MM.1S (cell line): Measurements from ENCODE around the gene DBF4B.
"Not testable (repeated sequence)": the region's sequence is repeated elsewhere in the genome, so short reads cannot be mapped to it uniquely, and the experiment has no call there.

Source experiments
- DNase-seq: peaks from one replicate; pipeline ENCODE4 v3.0.0-alpha.2; 2015
- H2AFZ ChIP-seq: fragments of 300-600 bp; sonication (generic); 2 replicates; pipeline ENCODE4 v1.6.0; 2016; ENCODE audit warnings: antibody characterized with exemption, low read length
- H3F3A ChIP-seq: fragments of 300-600 bp; sonication (generic); 2 replicates; pipeline ENCODE4 v1.6.1; 2016; ENCODE audit warnings: mild to moderate bottlenecking, antibody characterized with exemption, low read length, moderate library complexity, mixed read lengths; ENCODE audit not compliant: insufficient read depth
- H3K27ac ChIP-seq: fragments of 300-600 bp; sonication (generic); 2 replicates; pipeline ENCODE4 v1.5.1; 2016; ENCODE audit warnings: mild to moderate bottlenecking, low read length
- H3K27me3 ChIP-seq: fragments of 300-600 bp; sonication (generic); replicated peaks from 2 replicates; pipeline ENCODE4 v1.6.0; 2016; ENCODE audit warnings: low read length; ENCODE audit not compliant: insufficient read depth
- H3K36me3 ChIP-seq: fragments of 300-600 bp; sonication (generic); replicated peaks from 2 replicates; pipeline ENCODE4 v1.6.1; 2016; ENCODE audit warnings: mild to moderate bottlenecking, low read length, mixed read lengths; ENCODE audit not compliant: insufficient read depth
- H3K4me1 ChIP-seq: fragments of 300-600 bp; sonication (generic); 2 replicates; pipeline ENCODE4 v1.6.1; 2016; ENCODE audit warnings: low read length, mixed read lengths
- H3K4me2 ChIP-seq: fragments of 300-600 bp; sonication (generic); 2 replicates; pipeline ENCODE4 v1.6.0; 2016; ENCODE audit warnings: low read depth, low read length
- H3K4me3 ChIP-seq: fragments of 300-600 bp; sonication (generic); 2 replicates; pipeline ENCODE4 v1.5.1; 2016; ENCODE audit warnings: low read length, mixed read lengths
- H3K79me2 ChIP-seq: fragments of 300-600 bp; sonication (generic); 2 replicates; pipeline ENCODE4 v1.6.1; 2016; ENCODE audit warnings: mixed run types, low read length, mixed read lengths
- H3K9ac ChIP-seq: fragments of 300-600 bp; sonication (generic); 2 replicates; pipeline ENCODE4 v1.6.1; 2016; ENCODE audit warnings: low read length, mixed read lengths
- H3K9me2 ChIP-seq: fragments of 300-600 bp; sonication (generic); replicated peaks from 2 replicates; pipeline ENCODE4 v1.6.1; 2016; ENCODE audit warnings: mild to moderate bottlenecking, low read length, mixed read lengths; ENCODE audit not compliant: insufficient read depth
- H3K9me3 ChIP-seq: fragments of 300-600 bp; sonication (generic); replicated peaks from 2 replicates; pipeline ENCODE4 v1.6.1; 2016; ENCODE audit warnings: mild to moderate bottlenecking, low read length, mixed read lengths; ENCODE audit not compliant: insufficient read depth
- H4K20me1 ChIP-seq: fragments of 300-600 bp; sonication (generic); 2 replicates; pipeline ENCODE4 v1.6.1; 2016; ENCODE audit warnings: mild to moderate bottlenecking, low read length, moderate library complexity, mixed read lengths; ENCODE audit not compliant: insufficient read depth
- CTCF ChIP-seq: fragments of 300-600 bp; sonication (generic); IDR thresholded peaks from 2 replicates; pipeline ENCODE4 v1.5.1; 2016; ENCODE audit warnings: antibody characterized with exemption, low read length, mixed read lengths
- EZH2 ChIP-seq: fragments of 300-600 bp; sonication (generic); optimal IDR thresholded peaks from 2 replicates; pipeline ENCODE3; 2017; ENCODE audit warnings: low read depth, mild to moderate bottlenecking, antibody characterized with exemption, low read length, mixed read lengths
- EZH2phosphoT487 ChIP-seq: fragments of 300-600 bp; sonication (generic); IDR thresholded peaks from 2 replicates; pipeline ENCODE4 v1.6.1; 2018; ENCODE audit warnings: antibody characterized with exemption, low read length

The DBF4B gene

DNA sequence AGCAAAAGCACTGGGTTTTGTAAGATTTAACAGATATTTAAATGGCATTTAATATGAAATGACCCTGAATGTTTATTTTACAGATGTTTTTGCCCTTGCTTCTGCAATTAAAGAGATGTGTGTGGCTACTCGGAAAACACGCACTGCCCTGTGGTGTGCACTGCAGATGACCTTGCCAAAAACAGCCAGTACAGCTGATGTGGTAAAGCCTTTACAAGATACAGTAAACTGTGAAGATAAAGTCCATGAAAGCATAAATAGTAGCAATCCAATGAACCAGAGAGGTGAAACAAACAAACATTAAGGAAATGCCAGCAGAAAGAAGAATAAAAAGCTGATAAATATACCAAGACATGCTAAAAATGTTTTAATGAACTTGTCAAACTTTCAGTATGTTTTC, 34.6 kb upstream of the DBF4B start:
- Histone ChIP-seq H3F3A (no peaks in the 10 kb centered on the region), H4K20me1 (no peaks in the 10 kb centered on the region), H3K9ac (no peak overlapping the region), H3K4me2 (no peak overlapping the region), H3K9me2 (no peaks in the 10 kb centered on the region), H3K4me3 (no peak overlapping the region), H3K27me3 (no peaks in the 10 kb centered on the region), H3K9me3 (no peaks in the 10 kb centered on the region), H3K4me1 (no peaks in the 10 kb centered on the region), H3K36me3 (no peaks in the 10 kb centered on the region; the same call in 1 of the 2 replicates), H3K79me2 (no peaks in the 10 kb centered on the region), H3K27ac (no peak overlapping the region), H2AFZ (no peak overlapping the region)
- no peak for TF ChIP-seq EZH2phosphoT487
- no peak for TF ChIP-seq CTCF
- TF ChIP-seq EZH2: no peak
- no peak for DNase-seq

DNA sequence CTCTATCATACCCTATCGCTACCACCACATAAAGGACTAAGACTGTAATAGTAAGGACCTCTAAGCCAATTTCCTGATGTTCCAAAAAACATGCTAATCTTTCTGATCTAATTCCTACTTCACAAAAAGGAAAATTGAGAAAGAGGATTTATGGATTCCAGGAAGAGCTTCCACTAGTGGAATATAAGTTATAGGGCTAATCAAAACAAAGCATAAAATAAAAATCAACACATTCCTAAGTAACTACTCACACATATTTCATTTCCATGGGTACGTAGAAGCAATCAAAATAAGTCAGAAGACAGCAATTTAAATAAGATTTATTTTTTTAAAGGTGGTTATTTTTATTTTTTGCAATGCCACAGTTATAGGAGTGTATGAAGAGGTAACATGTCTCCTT, 31.3 kb upstream of the DBF4B start:
- DNase-seq: no peak
- Histone ChIP-seq H3K79me2 (no peaks in the 10 kb centered on the region), H3K27ac (no peak overlapping the region), H3K4me1 (no peaks in the 10 kb centered on the region), H3K9ac (no peak overlapping the region), H3K4me3 (no peak overlapping the region), H3K9me2 (no peaks in the 10 kb centered on the region), H3K4me2 (no peak overlapping the region), H2AFZ (no peak overlapping the region), H3K36me3 (no peaks in the 10 kb centered on the region; the same call in 1 of the 2 replicates), H3K9me3 (no peaks in the 10 kb centered on the region), H3F3A (no peaks in the 10 kb centered on the region), H4K20me1 (no peaks in the 10 kb centered on the region), H3K27me3 (no peaks in the 10 kb centered on the region)
- TF ChIP-seq EZH2 (no peak), EZH2phosphoT487 (no peak), CTCF (no peak)

GRCh38 chr17:44683303-44683702, 25.2 kb upstream of the DBF4B start:
- not testable (repeated sequence) for H3K36me3 ChIP-seq, H3K9ac ChIP-seq, H3K4me1 ChIP-seq, H3K9me2 ChIP-seq, H4K20me1 ChIP-seq, H3K4me3 ChIP-seq, H3K27me3 ChIP-seq, H2AFZ ChIP-seq, DNase-seq, H3K4me2 ChIP-seq, H3K27ac ChIP-seq, H3F3A ChIP-seq, H3K9me3 ChIP-seq
- H3K79me2 ChIP-seq: peaks cover 18% of the 10 kb centered on the region

DNA sequence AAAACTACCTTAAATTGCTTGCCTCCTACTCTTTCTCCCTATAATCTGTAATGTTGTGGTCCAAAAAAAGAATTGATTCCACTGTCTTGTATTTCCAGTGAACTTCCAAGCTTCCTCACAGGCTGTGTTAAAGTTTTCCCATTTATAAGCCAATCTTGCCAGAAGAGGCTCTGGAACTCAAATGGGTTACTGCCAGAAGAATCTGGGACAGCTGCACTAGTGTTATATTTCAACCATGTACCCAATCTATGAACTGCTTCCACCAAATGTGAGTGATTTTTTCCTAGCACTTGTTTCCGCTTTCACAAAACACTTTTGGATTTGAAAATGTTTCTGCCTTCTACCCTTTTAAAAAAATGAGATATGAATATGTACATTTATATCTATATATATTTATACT, 20.7 kb upstream of the DBF4B start:
- Histone ChIP-seq H3K79me2 (peaks cover 31% of the 10 kb centered on the region), H3K36me3 (no peaks in the 10 kb centered on the region), H3K9me3 (no peaks in the 10 kb centered on the region), H3K4me3 (no peak overlapping the region), H3K9ac (no peak overlapping the region), H3K27ac (no peak overlapping the region), H3K27me3 (no peaks in the 10 kb centered on the region), H3F3A (peaks cover 8% of the 10 kb centered on the region; the same call in 1 of the 2 replicates), H3K4me2 (no peak overlapping the region), H3K4me1 (peaks cover 12% of the 10 kb centered on the region), H4K20me1 (no peaks in the 10 kb centered on the region), H3K9me2 (no peaks in the 10 kb centered on the region), H2AFZ (no peak overlapping the region)
- no peak for DNase-seq
- TF ChIP-seq EZH2: no peak
